ENCODE results near the gene ZNF407.

DNA sequence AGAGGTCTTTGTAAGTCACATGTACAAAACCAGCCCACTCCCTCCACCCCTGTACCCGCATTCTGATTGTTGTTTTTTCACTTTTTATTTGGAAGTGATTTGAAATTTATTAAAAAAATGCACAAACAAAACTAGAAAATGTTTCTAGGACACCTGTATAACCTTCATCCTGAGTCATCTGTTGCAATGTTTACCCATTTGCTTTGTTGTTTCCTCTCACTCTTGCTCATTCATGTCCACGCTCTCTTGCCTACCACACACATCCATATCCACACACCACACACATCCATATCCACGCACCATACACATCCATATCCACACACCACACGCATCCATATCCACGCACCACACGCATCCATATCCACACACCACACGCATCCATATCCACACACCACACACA is 18.8 kb downstream of the ZNF407 start:
- TF ChIP-seq, protein P1, sequence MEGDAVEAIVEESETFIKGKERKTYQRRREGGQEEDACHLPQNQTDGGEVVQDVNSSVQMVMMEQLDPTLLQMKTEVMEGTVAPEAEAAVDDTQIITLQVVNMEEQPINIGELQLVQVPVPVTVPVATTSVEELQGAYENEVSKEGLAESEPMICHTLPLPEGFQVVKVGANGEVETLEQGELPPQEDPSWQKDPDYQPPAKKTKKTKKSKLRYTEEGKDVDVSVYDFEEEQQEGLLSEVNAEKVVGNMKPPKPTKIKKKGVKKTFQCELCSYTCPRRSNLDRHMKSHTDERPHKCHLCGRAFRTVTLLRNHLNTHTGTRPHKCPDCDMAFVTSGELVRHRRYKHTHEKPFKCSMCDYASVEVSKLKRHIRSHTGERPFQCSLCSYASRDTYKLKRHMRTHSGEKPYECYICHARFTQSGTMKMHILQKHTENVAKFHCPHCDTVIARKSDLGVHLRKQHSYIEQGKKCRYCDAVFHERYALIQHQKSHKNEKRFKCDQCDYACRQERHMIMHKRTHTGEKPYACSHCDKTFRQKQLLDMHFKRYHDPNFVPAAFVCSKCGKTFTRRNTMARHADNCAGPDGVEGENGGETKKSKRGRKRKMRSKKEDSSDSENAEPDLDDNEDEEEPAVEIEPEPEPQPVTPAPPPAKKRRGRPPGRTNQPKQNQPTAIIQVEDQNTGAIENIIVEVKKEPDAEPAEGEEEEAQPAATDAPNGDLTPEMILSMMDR (conservative IDR thresholded peaks at IDR 0.05 in 1 of 2, IDR thresholded peaks at IDR 0.05 in 1 of 2; ENCODE audit: extremely low read depth in 1 of 2, insufficient read depth in 1 of 2, low read depth in 1 of 2, low read length in 2 of 2) = no peak
- no peak for TF ChIP-seq EZH2 (IDR thresholded peaks at IDR 0.05; ENCODE audit: borderline replicate concordance, low read length)
